GM18526 (cell line): ENCODE measurements around the gene COL27A1.

Experiments
- POLR2A ChIP-seq: IDR thresholded peaks from 3 replicates; pipeline ENCODE4 v1.6.1; 2011; ENCODE audit not compliant: insufficient read length; ENCODE audit errors: extremely low read depth

Gene COL27A1

GRCh38 chr9:114119242-114120191 lies 35.8 kb upstream of the COL27A1 start:
- TF ChIP-seq POLR2A = no peak

DNA sequence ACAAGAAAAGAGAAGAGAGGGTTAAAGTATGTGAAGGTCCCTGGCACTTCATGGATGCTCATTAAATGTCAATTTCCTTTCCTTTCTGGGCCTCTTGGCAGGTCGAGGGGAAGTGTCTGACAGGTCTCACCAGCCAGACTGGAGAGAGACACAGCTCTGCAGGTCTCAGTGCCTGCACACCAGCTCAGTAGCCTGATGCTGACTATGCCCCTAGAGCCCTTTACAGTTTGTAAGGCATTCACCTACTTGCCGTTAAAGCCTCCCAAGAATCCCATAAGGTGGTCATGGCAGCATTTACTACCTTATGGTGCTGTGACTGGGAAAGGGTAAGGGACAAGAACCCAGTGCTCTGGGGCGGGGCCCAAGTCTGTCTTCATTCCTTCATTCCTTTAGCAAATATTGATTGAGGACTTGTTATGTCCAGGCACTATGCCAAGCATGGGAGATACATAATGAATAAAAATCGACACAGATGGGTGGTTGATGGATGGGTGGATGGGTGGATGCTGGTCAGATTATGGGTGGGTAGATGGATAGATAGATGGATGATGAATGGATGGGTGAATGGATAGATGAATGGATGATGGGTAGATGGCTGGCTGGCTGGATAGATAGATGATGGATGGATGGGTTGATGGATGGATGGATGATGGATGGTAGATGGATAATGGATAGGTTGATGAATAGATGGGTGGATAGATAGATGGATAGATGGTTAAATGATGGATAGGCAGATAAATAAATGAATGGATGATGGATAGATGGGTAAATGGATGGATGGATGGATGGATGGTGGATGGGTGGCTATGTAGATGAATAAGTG lies 34.9 kb upstream of the COL27A1 start:
- no peak for TF ChIP-seq POLR2A

- TF ChIP-seq POLR2A = no peak
Observed at GRCh38 chr9:114121227-114122135, 33.9 kb upstream of the COL27A1 start.

DNA sequence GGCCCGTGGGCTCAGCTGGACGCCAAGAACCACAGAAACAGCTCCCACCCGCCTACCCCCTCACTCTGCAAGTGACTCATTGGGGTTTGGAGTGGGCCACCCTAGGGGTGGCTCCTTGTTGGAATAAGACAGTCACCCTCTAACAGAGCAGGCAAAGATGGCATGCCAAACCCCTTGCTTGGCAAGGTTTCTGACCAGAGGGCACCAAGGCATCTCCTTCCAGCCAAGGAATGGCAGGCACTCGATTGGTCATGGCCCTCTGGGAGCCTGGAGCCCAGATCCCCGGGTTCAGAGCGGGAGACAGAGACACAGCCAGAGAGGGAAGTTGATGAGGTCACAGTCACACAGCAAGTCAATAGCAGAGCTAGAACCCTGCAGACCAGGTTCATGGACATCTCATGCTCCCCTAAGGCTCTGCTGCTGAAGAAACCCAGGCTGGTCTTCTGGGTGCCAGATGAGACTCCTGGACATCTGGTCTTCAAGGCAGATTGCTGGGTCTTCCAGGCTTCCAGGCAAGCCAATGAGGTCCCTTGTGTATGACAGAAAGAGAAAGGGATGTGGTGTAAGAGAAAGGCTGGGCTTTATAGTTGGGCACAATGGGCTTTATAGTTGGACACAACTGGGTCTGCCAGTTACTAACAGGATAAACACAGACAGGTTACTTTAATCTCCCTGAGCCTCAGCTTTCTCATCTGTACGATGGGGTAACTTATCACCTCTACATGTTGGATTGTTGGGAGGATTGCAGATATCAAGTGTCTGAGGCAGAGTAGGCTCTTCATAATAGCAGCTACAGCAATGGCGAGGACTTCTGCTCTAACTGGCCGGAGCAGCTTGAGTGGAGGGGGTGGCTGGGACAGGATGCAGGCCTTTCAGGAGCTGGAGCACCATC lies 33.0 kb upstream of the COL27A1 start:
- TF ChIP-seq POLR2A = no peak

GRCh38 chr9:114123031-114123977 lies 32.0 kb upstream of the COL27A1 start:
- TF ChIP-seq POLR2A = no peak

DNA sequence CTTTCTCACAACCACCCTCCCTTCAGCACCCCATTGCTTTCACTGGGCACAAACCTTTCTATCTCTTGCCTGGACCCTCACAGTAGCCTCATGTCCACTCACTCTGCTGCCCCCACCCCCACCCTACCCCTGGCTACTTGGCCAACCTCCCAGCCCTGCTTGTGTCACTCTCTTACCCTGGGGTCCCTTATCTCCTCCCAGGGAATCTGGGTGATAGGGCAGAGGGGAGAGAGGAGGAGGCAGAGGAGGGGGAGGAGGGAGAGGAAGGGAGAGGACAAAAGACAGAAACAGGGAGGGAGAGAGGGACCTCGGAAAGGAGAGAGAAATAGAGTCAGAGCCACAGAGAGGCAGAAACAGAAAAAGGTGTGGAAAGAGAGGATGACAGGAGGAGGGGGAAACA lies 31.2 kb upstream of the COL27A1 start:
- no peak for TF ChIP-seq POLR2A

- no peak for TF ChIP-seq POLR2A
Observed at GRCh38 chr9:114124666-114125475, 30.5 kb upstream of the COL27A1 start.

DNA sequence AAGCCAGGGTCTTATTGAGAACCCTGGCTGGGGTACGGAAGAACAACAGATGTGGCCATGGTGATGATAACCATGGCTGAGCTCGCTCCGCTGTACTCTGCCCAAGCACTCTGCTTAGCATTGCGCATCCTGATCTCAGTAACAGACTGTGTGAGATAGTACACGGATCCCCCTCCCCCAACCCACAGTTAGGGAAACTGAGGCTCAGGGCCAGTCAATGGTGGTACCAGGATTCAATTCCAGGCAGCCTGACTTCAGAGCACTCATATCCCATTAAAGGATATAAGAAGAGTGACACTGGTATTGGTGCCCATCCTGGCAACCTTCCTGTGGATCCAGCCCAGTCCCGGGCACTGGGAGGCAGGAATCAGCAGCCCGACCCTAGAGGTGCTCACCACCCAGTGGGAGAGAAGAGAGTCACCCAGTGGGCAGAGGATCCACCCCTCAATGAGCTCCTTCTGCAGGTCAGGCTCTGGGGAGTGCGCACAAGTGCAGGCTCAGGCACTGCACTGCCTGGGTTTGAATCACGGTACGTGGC lies 29.8 kb upstream of the COL27A1 start:
- TF ChIP-seq POLR2A = no peak

GRCh38 chr9:114126247-114127060 lies 28.9 kb upstream of the COL27A1 start:
- TF ChIP-seq POLR2A = no peak

- no peak for TF ChIP-seq POLR2A
Observed at GRCh38 chr9:114130141-114130540, 25.2 kb upstream of the COL27A1 start.
